Glutamatergic neuron (in vitro differentiated cells): ENCODE measurements around the gene MAP3K9. TPM values are rescaled to one million over a fixed set of nuclear protein-coding genes. Genes with fewer than 3 reads are reported as not detected.

Experiments
- DNase-seq: peaks from one replicate; pipeline ENCODE4 v3.0.0; 2022
- H3K27ac Mint-ChIP-seq: one replicate; pipeline ENCODE4 v1.8.0; 2020; ENCODE audit warnings: mild to moderate bottlenecking, mixed read lengths, inconsistent platforms; ENCODE audit not compliant: unreplicated experiment
- H3K27me3 Mint-ChIP-seq: one replicate; pipeline ENCODE4 v1.8.0; 2020; ENCODE audit warnings: mild to moderate bottlenecking, moderate library complexity, mixed read lengths, inconsistent platforms; ENCODE audit not compliant: unreplicated experiment
- H3K36me3 Mint-ChIP-seq: one replicate; pipeline ENCODE4 v1.8.0; 2020; ENCODE audit warnings: mild to moderate bottlenecking, mixed read lengths, inconsistent platforms; ENCODE audit not compliant: unreplicated experiment
- H3K4me1 Mint-ChIP-seq: one replicate; pipeline ENCODE4 v1.8.0; 2020; ENCODE audit warnings: mild to moderate bottlenecking, low read depth, mixed read lengths, inconsistent platforms; ENCODE audit not compliant: unreplicated experiment
- H3K4me3 Mint-ChIP-seq: one replicate; pipeline ENCODE4 v1.8.0; 2020; ENCODE audit warnings: mild to moderate bottlenecking, mixed read lengths, inconsistent platforms; ENCODE audit not compliant: unreplicated experiment
- H3K9me3 Mint-ChIP-seq: one replicate; pipeline ENCODE4 v1.8.0; 2020; ENCODE audit warnings: mild to moderate bottlenecking, moderate library complexity, mixed read lengths, inconsistent platforms; ENCODE audit not compliant: unreplicated experiment
- CTCF ChIP-seq: fragments of 200-600 bp; sonication (generic); IDR thresholded peaks from one replicate; pipeline ENCODE4 v1.5.0; 2021; ENCODE audit not compliant: partially characterized antibody, unreplicated experiment
- total RNA-seq: library from RNA; stranded (reverse); fragmentation: NEBNext Ultra II Directional; extraction: Animal tissue kit (Norgen Biotek cat#: 25700); gene quantifications from one replicate; pipeline ENCODE4 v1.2.1, GENCODE V29; 2021; ENCODE audit not compliant: unreplicated experiment

The MAP3K9 gene
- total RNA-seq, 1 donor from 2014 or later = 20.0 TPM

- Mint-ChIP-seq H3K36me3 (no peaks in the 10 kb centered on the region), H3K27ac (no peak overlapping the region), H3K4me3 (no peak overlapping the region), H3K9me3 (peaks cover 2% of the 10 kb centered on the region), H3K27me3 (peaks cover 4% of the 10 kb centered on the region), H3K4me1 (no peaks in the 10 kb centered on the region)
- DNase-seq = no peak
- TF ChIP-seq CTCF = no peak
Observed at GRCh38 chr14:70697701-70698100, 111.6 kb downstream of the MAP3K9 start.

GRCh38 chr14:70696026-70696425 is 113.3 kb downstream of the MAP3K9 start:
- TF ChIP-seq CTCF = no peak
- Mint-ChIP-seq H3K36me3 (no peaks in the 10 kb centered on the region), H3K4me1 (no peaks in the 10 kb centered on the region), H3K27ac (no peak overlapping the region), H3K27me3 (peaks cover 3% of the 10 kb centered on the region), H3K9me3 (no peaks in the 10 kb centered on the region), H3K4me3 (no peak overlapping the region)
- DNase-seq = no peak

- Mint-ChIP-seq H3K36me3 (no peaks in the 10 kb centered on the region), H3K9me3 (no peaks in the 10 kb centered on the region), H3K27me3 (peaks cover 3% of the 10 kb centered on the region), H3K27ac (no peak overlapping the region), H3K4me3 (no peak overlapping the region), H3K4me1 (no peaks in the 10 kb centered on the region)
- TF ChIP-seq CTCF = no peak
- no peak for DNase-seq
Observed at GRCh38 chr14:70692210-70692609, 117.1 kb downstream of the MAP3K9 start.

GRCh38 chr14:70685474-70686197 is 123.7 kb downstream of the MAP3K9 start:
- Mint-ChIP-seq H3K36me3 (no peaks in the 10 kb centered on the region), H3K27ac (no peak overlapping the region), H3K4me3 (no peak overlapping the region), H3K4me1 (no peaks in the 10 kb centered on the region), H3K27me3 (peaks cover 2% of the 10 kb centered on the region), H3K9me3 (no peaks in the 10 kb centered on the region)
- no peak for DNase-seq
- TF ChIP-seq CTCF = no peak

GRCh38 chr14:70683983-70684382 is 125.3 kb downstream of the MAP3K9 start:
- Mint-ChIP-seq H3K36me3 (no peaks in the 10 kb centered on the region), H3K4me1 (no peaks in the 10 kb centered on the region), H3K27ac (no peak overlapping the region), H3K27me3 (peaks cover 2% of the 10 kb centered on the region), H3K4me3 (no peak overlapping the region), H3K9me3 (no peaks in the 10 kb centered on the region)
- TF ChIP-seq CTCF = no peak
- DNase-seq = no peak
